Measurements from ENCODE around the gene MTUS2. TPM values are rescaled to one million over a fixed set of nuclear protein-coding genes. Genes with fewer than 3 reads are reported as not detected.

The MTUS2 gene
- total RNA-seq, 1 experiment from 2014 or later, result not detected

- Histone ChIP-seq H3K9me3 (ENCODE audit: low read length) (peaks cover 4% of the 10 kb centered on the region; the same call in 1 of the 2 replicates), H4K20me1 (ENCODE audit: low read length) (no peaks in the 10 kb centered on the region), H3F3A (ENCODE audit: low read length, unreplicated experiment) (no peaks in the 10 kb centered on the region), H3K4me2 (ENCODE audit: low read length) (no peak overlapping the region), H3K27me3 (ENCODE audit: low read length) (peaks cover 31% of the 10 kb centered on the region), H3K4me1 (ENCODE audit: insufficient read depth, low read length) (no peaks in the 10 kb centered on the region), H3K79me2 (ENCODE audit: low read length) (no peaks in the 10 kb centered on the region), H2AFZ (ENCODE audit: low read length) (no peak overlapping the region), H3K9ac (ENCODE audit: low read length) (no peak overlapping the region), H3K9me2 (replicated peaks; ENCODE audit: low read length) (no peaks in the 10 kb centered on the region), H3K4me3 (ENCODE audit: low read length) (no peak overlapping the region), H3K27ac (ENCODE audit: low read length) (no peak overlapping the region), H3K36me3 (ENCODE audit: low read depth, low read length) (no peaks in the 10 kb centered on the region)
- ATAC-seq (no peak), DNase-seq (no peak)
- TF ChIP-seq CTCF (conservative IDR thresholded peaks at IDR 0.05; ENCODE audit: low read depth, low read length) (no peak), EZH2phosphoT487 (IDR thresholded peaks at IDR 0.05; ENCODE audit: borderline replicate concordance, low read length) (no peak), EZH2 (IDR thresholded peaks at IDR 0.05; ENCODE audit: low read length, unreplicated experiment) (no peak)
- ChIA-PET POLR2A (ENCODE audit: unreplicated experiment) (no interaction called here), CTCF (no interaction called here)
- BruUV-seq (replicated peaks), result no TSS peak
- intact Hi-C loops (cut with micrococcal nuclease), result no loop called here
These were observed 5.2 kb downstream of the MTUS2 start for GRCh38 chr13:28825379-28825778.

- POLR2A ChIA-PET (ENCODE audit: unreplicated experiment), result no interaction called here
- no peak overlapping the region for H3K4me2 ChIP-seq (ENCODE audit: low read length)
- DNase-seq (no peak), ATAC-seq (no peak)
- BruUV-seq (replicated peaks), result no TSS peak
- peaks cover 13% of the 10 kb centered on the region for H3K9me3 ChIP-seq (ENCODE audit: low read length)
- TF ChIP-seq EZH2phosphoT487 (IDR thresholded peaks at IDR 0.05; ENCODE audit: borderline replicate concordance, low read length), result no peak
- TF ChIP-seq CTCF (conservative IDR thresholded peaks at IDR 0.05; ENCODE audit: low read depth, low read length), result no peak
- TF ChIP-seq EZH2 (IDR thresholded peaks at IDR 0.05; ENCODE audit: low read length, unreplicated experiment), result no peak
- H4K20me1 ChIP-seq (ENCODE audit: low read length), result no peaks in the 10 kb centered on the region
- H3K4me1 ChIP-seq (ENCODE audit: insufficient read depth, low read length), result no peaks in the 10 kb centered on the region
- no peak overlapping the region for H3K4me3 ChIP-seq (ENCODE audit: low read length)
- CTCF ChIA-PET, result no interaction called here
- H3K27me3 ChIP-seq (ENCODE audit: low read length), result peaks cover 21% of the 10 kb centered on the region
- no peak overlapping the region for H2AFZ ChIP-seq (ENCODE audit: low read length)
- H3F3A ChIP-seq (ENCODE audit: low read length, unreplicated experiment), result no peaks in the 10 kb centered on the region
- intact Hi-C loops (cut with micrococcal nuclease), result no loop called here
- no peak overlapping the region for H3K9ac ChIP-seq (ENCODE audit: low read length)
- no peaks in the 10 kb centered on the region for H3K79me2 ChIP-seq (ENCODE audit: low read length)
- H3K36me3 ChIP-seq (ENCODE audit: low read depth, low read length), result no peaks in the 10 kb centered on the region
- H3K9me2 ChIP-seq (replicated peaks; ENCODE audit: low read length), result no peaks in the 10 kb centered on the region
- H3K27ac ChIP-seq (ENCODE audit: low read length), result no peak overlapping the region
These were observed 6.2 kb downstream of the MTUS2 start for GRCh38 chr13:28826368-28826767.

GRCh38 chr13:28830580-28830979 is 10.4 kb downstream of the MTUS2 start:
- no TSS peak for BruUV-seq (replicated peaks)
- H3K4me3 ChIP-seq (ENCODE audit: low read length), result no peak overlapping the region

More at GRCh38 chr13:28830580-28830979, 10.4 kb downstream of the MTUS2 start:
- H3F3A ChIP-seq (ENCODE audit: low read length, unreplicated experiment), result no peaks in the 10 kb centered on the region
- no peak overlapping the region for H3K4me2 ChIP-seq (ENCODE audit: low read length)
- intact Hi-C loops (cut with micrococcal nuclease), result no loop called here
- DNase-seq (no peak), ATAC-seq (no peak)
- H2AFZ ChIP-seq (ENCODE audit: low read length), result no peak overlapping the region
- peaks cover 13% of the 10 kb centered on the region for H3K9me3 ChIP-seq (ENCODE audit: low read length)
- no peaks in the 10 kb centered on the region for H3K27me3 ChIP-seq (ENCODE audit: low read length)
- no peaks in the 10 kb centered on the region for H3K4me1 ChIP-seq (ENCODE audit: insufficient read depth, low read length)
- H3K9ac ChIP-seq (ENCODE audit: low read length), result no peak overlapping the region
- H3K79me2 ChIP-seq (ENCODE audit: low read length), result no peaks in the 10 kb centered on the region
- POLR2A ChIA-PET (ENCODE audit: unreplicated experiment), result no interaction called here
- H4K20me1 ChIP-seq (ENCODE audit: low read length), result no peaks in the 10 kb centered on the region
- H3K36me3 ChIP-seq (ENCODE audit: low read depth, low read length), result no peaks in the 10 kb centered on the region
- CTCF ChIA-PET, result no interaction called here
- no peak overlapping the region for H3K27ac ChIP-seq (ENCODE audit: low read length)
- TF ChIP-seq CTCF (conservative IDR thresholded peaks at IDR 0.05; ENCODE audit: low read depth, low read length), result no peak
- no peak for TF ChIP-seq EZH2phosphoT487 (IDR thresholded peaks at IDR 0.05; ENCODE audit: borderline replicate concordance, low read length)
- H3K9me2 ChIP-seq (replicated peaks; ENCODE audit: low read length), result no peaks in the 10 kb centered on the region
